Karpas-422 (cell line): ENCODE results near the gene HPSE. TPM values are rescaled to one million over a fixed set of nuclear protein-coding genes. Genes with fewer than 3 reads are reported as not detected.
"Not testable (repeated sequence)": the region's sequence is repeated elsewhere in the genome, so short reads cannot be mapped to it uniquely, and the experiment has no call there.

Experiments used
- DNase-seq: peaks from one replicate; pipeline ENCODE4 v3.0.0-alpha.2; 2015
- H2AFZ ChIP-seq: fragments of 200-600 bp; sonication (generic); 2 replicates; pipeline ENCODE4 v1.6.1; 2014; ENCODE audit warnings: antibody characterized with exemption, low read length, mixed read lengths
- H3K27ac ChIP-seq: fragments of 200-600 bp; sonication (generic); 2 replicates; pipeline ENCODE4 v1.5.1; 2014; ENCODE audit warnings: mild to moderate bottlenecking, low read length, moderate library complexity
- H3K27me3 ChIP-seq: fragments of 200-600 bp; sonication (generic); 2 replicates; pipeline ENCODE4 v1.6.1; 2014; ENCODE audit warnings: low read length, mixed read lengths
- H3K36me3 ChIP-seq: fragments of 200-600 bp; sonication (generic); 2 replicates; pipeline ENCODE4 v1.6.1; 2014; ENCODE audit warnings: low read length, mixed read lengths; ENCODE audit not compliant: insufficient read depth
- H3K4me1 ChIP-seq: fragments of 200-600 bp; sonication (generic); 2 replicates; pipeline ENCODE4 v1.6.1; 2014; ENCODE audit warnings: mild to moderate bottlenecking, low read length, mixed read lengths
- H3K4me2 ChIP-seq: fragments of 200-600 bp; sonication (generic); 2 replicates; pipeline ENCODE4 v1.6.1; 2014; ENCODE audit warnings: low read length, low read depth, mild to moderate bottlenecking; ENCODE audit not compliant: poor library complexity, severe bottlenecking
- H3K4me3 ChIP-seq: fragments of 200-600 bp; sonication (generic); 2 replicates; pipeline ENCODE4 v1.5.1; 2014; ENCODE audit warnings: mild to moderate bottlenecking, antibody characterized with exemption, low read length, mixed read lengths
- H3K79me2 ChIP-seq: fragments of 200-600 bp; sonication (generic); 2 replicates; pipeline ENCODE4 v1.6.1; 2014; ENCODE audit warnings: mild to moderate bottlenecking, low read length, mixed read lengths
- H3K9ac ChIP-seq: fragments of 200-600 bp; sonication (generic); 2 replicates; pipeline ENCODE4 v1.6.0; 2014; ENCODE audit warnings: low read length
- H3K9me2 ChIP-seq: fragments of 200-600 bp; sonication (generic), shearing (Covaris generic); replicated peaks from 2 replicates; pipeline ENCODE4 v1.6.0; 2014; ENCODE audit warnings: mild to moderate bottlenecking, low read length, moderate library complexity; ENCODE audit not compliant: insufficient read depth
- H3K9me3 ChIP-seq: fragments of 300-700, 200-600 bp; sonication (generic); 2 replicates; pipeline ENCODE4 v1.6.1; 2014; ENCODE audit warnings: low read length, mixed read lengths
- H4K20me1 ChIP-seq: fragments of 200-600 bp; sonication (generic); 2 replicates; pipeline ENCODE4 v1.6.1; 2014; ENCODE audit warnings: mild to moderate bottlenecking, antibody characterized with exemption, low read length, low read depth; ENCODE audit not compliant: insufficient read depth
- total RNA-seq: library from RNA; depleted of rRNA; stranded (reverse); fragments of >200 nt; shearing (Covaris generic); gene quantifications from 2 replicates; pipeline ENCODE4 v1.2.3, GENCODE V29; 2014; ENCODE audit warnings: low replicate concordance

Gene HPSE
- total RNA-seq, 1 experiment from 2014 or later: 0.15 TPM

DNA sequence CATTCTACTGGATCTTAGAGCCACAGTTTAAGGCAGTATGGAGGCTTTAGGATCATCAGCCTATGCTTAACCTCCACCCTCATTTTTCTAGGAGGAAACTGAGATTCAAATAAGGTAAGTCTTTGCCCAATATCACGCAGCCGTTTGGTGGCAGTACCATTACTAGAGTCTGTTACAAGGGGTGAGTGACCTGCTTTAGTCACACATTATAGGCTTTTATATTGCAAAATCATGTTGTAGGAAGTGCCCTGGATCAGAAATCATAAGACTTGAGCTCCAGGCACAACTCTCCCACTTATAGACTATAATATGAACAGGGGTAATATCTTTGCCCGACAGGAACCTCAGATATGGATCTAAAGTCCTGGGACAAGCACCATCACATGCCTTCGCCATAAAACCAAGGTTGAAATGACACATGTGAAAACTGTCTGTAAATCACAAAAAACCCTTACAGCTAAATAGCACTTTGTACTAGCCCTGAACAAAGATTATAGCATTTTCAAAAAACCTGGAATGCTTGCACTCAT, 19.2 kb downstream of the HPSE start:
- Histone ChIP-seq H3K36me3 (no peaks in the 10 kb centered on the region), H3K79me2 (no peaks in the 10 kb centered on the region), H3K27me3 (no peaks in the 10 kb centered on the region), H3K9me2 (no peaks in the 10 kb centered on the region), H3K9me3 (no peaks in the 10 kb centered on the region), H3K4me3 (no peak overlapping the region), H3K9ac (no peak overlapping the region), H3K4me2 (no peak overlapping the region), H3K27ac (no peak overlapping the region), H4K20me1 (no peaks in the 10 kb centered on the region), H3K4me1 (no peaks in the 10 kb centered on the region), H2AFZ (no peak overlapping the region)
- no peak for DNase-seq

- H3K27ac ChIP-seq: no peak overlapping the region
- no peaks in the 10 kb centered on the region for H4K20me1 ChIP-seq
- H2AFZ ChIP-seq: no peak overlapping the region
- no peaks in the 10 kb centered on the region for H3K9me2 ChIP-seq
- no peak overlapping the region for H3K4me2 ChIP-seq
- no peaks in the 10 kb centered on the region for H3K4me1 ChIP-seq
- no peaks in the 10 kb centered on the region for H3K36me3 ChIP-seq
- H3K27me3 ChIP-seq: no peaks in the 10 kb centered on the region
- H3K9ac ChIP-seq: no peak overlapping the region
- no peak overlapping the region for H3K4me3 ChIP-seq
- no peaks in the 10 kb centered on the region for H3K79me2 ChIP-seq
- H3K9me3 ChIP-seq: no peaks in the 10 kb centered on the region
- DNase-seq: no peak
Observed at GRCh38 chr4:83308672-83309071, 26.0 kb downstream of the HPSE start.

- Histone ChIP-seq H3K27me3 (no peaks in the 10 kb centered on the region), H3K79me2 (no peaks in the 10 kb centered on the region), H4K20me1 (no peaks in the 10 kb centered on the region), H3K36me3 (no peaks in the 10 kb centered on the region), H3K9me2 (no peaks in the 10 kb centered on the region), H3K4me3 (no peak overlapping the region), H3K4me1 (no peaks in the 10 kb centered on the region), H3K9ac (no peak overlapping the region), H3K27ac (no peak overlapping the region), H3K9me3 (no peaks in the 10 kb centered on the region), H2AFZ (no peak overlapping the region), H3K4me2 (no peak overlapping the region)
- DNase-seq: no peak
Observed at GRCh38 chr4:83307920-83308319, 26.7 kb downstream of the HPSE start.

GRCh38 chr4:83305187-83305586, 29.5 kb downstream of the HPSE start:
- peaks cover 6% of the 10 kb centered on the region for H3K4me1 ChIP-seq
- H3K9ac ChIP-seq: no peak overlapping the region
- no peaks in the 10 kb centered on the region for H3K9me3 ChIP-seq
- H3K4me3 ChIP-seq: no peak overlapping the region
- no peaks in the 10 kb centered on the region for H3K79me2 ChIP-seq
- H3K27me3 ChIP-seq: no peaks in the 10 kb centered on the region
- H3K36me3 ChIP-seq: no peaks in the 10 kb centered on the region
- no peaks in the 10 kb centered on the region for H3K9me2 ChIP-seq
- no peak overlapping the region for H2AFZ ChIP-seq
- H3K4me2 ChIP-seq: no peak overlapping the region
- DNase-seq: no peak
- H4K20me1 ChIP-seq: no peaks in the 10 kb centered on the region
- H3K27ac ChIP-seq: no peak overlapping the region

GRCh38 chr4:83297548-83298260, 36.9 kb downstream of the HPSE start:
- Histone ChIP-seq H3K9ac (no peak overlapping the region), H3K4me3 (no peak overlapping the region), H4K20me1 (no peaks in the 10 kb centered on the region), H3K9me2 (no peaks in the 10 kb centered on the region), H3K79me2 (no peaks in the 10 kb centered on the region), H3K36me3 (no peaks in the 10 kb centered on the region), H3K27me3 (no peaks in the 10 kb centered on the region), H3K9me3 (no peaks in the 10 kb centered on the region), H3K4me2 (no peak overlapping the region), H3K4me1 (peaks cover 6% of the 10 kb centered on the region), H2AFZ (no peak overlapping the region), H3K27ac (no peak overlapping the region)
- no peak for DNase-seq

- no peak overlapping the region for H3K4me3 ChIP-seq
- no peaks in the 10 kb centered on the region for H3K9me2 ChIP-seq
- no peaks in the 10 kb centered on the region for H4K20me1 ChIP-seq
- no peak overlapping the region for H2AFZ ChIP-seq
- H3K4me1 ChIP-seq: no peaks in the 10 kb centered on the region
- no peaks in the 10 kb centered on the region for H3K9me3 ChIP-seq
- no peaks in the 10 kb centered on the region for H3K27me3 ChIP-seq
- no peaks in the 10 kb centered on the region for H3K79me2 ChIP-seq
- DNase-seq: no peak
- H3K27ac ChIP-seq: no peak overlapping the region
- H3K4me2 ChIP-seq: no peak overlapping the region
- H3K36me3 ChIP-seq: no peaks in the 10 kb centered on the region
- H3K9ac ChIP-seq: no peak overlapping the region
Observed at GRCh38 chr4:83293305-83294046, 41.2 kb downstream of the HPSE start.

GRCh38 chr4:83290059-83290774, 44.4 kb downstream of the HPSE start:
- not testable (repeated sequence) for H3K36me3 ChIP-seq, H3K27me3 ChIP-seq, H2AFZ ChIP-seq, H3K79me2 ChIP-seq, H3K4me1 ChIP-seq, H3K9me2 ChIP-seq, H3K4me3 ChIP-seq, H3K27ac ChIP-seq, H3K9me3 ChIP-seq, H3K4me2 ChIP-seq, H3K9ac ChIP-seq, H4K20me1 ChIP-seq, DNase-seq

DNA sequence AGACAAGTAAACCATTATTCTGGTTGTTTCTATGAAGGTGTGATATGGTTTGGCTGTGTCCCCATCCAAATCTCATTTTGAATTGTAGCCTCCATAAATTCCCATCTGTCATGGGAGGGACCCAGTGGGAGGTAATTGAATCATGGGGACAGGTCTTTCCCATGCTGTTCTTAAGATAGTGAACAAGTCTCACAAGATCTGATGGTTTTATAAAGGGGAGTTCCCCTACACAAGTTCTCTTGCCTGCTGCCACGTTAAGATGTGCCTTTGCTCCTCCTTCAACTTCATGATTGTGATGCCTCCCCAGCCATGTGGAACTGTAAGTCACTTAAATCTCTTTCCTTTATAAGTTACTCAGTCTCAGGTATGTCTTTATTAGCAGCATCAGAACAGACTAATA, 46.3 kb downstream of the HPSE start:
- not testable (repeated sequence) for H4K20me1 ChIP-seq

More for the DNA sequence above, 46.3 kb downstream of the HPSE start:
- not testable (repeated sequence) for DNase-seq, H3K79me2 ChIP-seq, H3K9ac ChIP-seq, H3K36me3 ChIP-seq, H3K4me3 ChIP-seq, H3K9me3 ChIP-seq, H2AFZ ChIP-seq, H3K9me2 ChIP-seq, H3K4me2 ChIP-seq, H3K27ac ChIP-seq, H3K27me3 ChIP-seq
- peaks cover 12% of the 10 kb centered on the region for H3K4me1 ChIP-seq
